AML-193 (cell line): ENCODE data around the gene ST6GALNAC5.

ENCODE experiments used
- DNase-seq, 2 experiments: peaks; one replicate each; lab custom pipeline; 2025; lab: John Stamatoyannopoulos, UW

Gene ST6GALNAC5

DNA sequence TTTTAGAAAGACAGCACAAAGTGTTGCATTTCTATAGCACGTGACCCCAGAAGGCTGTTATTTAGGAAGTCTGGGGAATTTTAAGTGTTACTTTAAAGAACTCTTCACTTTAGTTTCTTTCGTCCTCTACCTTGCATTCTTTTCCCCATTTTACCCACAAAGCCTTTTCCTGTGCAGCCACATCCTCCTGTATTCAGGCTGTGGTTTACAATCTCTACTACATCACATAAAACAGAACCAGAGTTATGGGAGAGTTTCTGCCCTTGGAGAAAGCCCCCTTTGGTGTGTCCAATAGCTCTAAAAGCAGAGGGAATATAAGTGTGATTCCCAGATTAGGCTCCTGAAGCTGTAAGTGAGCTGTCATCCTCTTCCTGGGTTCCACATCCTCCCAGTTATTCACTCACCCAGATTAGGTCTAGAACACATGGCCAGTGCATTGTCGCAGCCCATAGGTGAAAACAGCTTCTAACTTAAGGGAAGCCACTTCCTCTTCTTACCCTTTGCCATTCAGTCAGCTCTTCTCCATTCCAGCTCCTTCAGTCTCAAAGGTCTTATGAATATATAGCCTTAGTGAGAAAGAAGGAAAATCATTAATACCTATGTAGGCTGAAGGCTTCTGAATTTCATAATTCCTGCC lies 180.8 kb downstream of the ST6GALNAC5 start:
- DNase-seq, result peak; percentile 47 to 55

DNA sequence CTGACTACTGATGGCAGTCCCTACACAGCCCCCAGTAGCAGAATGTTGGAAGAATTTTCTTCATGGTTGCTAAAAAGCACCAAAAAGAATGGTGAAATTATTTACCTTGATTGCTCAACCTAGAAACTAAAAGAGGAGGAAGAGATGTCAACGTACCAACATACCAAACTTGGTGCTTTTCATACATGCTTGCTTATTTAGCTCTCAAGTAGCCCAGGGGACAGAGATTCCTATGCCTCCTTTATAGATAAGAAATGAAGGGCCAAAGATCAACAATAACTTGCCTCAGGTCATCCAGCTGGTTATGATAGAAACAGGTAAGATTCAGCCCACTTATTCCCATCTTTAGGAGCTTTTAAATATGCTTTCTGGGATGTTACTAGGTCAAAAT lies 181.3 kb downstream of the ST6GALNAC5 start:
- peak; percentile 47 to 55 for DNase-seq

DNA sequence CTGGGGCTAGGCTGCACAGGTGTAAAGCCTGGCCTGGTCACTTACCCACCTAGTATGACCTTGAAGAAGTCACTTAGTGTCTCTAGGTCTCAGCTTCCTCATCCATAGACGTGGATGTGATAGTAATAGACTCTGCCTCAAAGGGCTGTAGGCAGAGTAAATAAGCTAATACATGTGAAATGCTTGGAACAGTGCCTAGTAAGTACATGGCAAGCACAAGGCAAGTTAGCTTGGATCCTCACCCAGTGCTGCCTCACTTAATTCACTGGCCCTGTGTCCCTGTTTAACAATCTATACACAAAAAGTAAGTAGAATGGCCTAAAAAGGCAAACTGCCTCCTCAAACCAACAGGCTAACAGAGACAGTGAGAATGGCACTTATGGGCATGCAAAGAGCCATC lies 184.1 kb downstream of the ST6GALNAC5 start:
- no peak for DNase-seq

DNA sequence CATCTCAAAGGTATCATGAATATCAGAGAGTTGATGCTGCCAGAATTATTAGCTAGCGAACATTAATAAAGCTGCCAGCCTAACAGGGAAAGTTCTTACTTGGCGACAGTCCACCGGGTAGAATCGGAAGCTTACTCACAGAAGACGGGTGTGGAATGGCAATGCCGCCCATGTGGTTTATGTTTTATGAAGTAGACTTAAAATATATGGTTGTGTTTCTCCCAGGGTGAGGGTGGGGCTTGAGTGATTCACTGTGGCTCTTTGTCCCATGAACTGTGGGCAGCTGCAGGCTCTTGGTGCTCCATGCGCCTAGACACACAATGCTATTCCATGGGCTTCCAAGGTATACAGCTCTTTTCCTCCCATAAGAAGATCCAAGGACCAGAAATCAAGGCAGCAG lies 189.2 kb downstream of the ST6GALNAC5 start:
- no peak for DNase-seq

GRCh38 chr1:77057994-77058585 lies 190.8 kb downstream of the ST6GALNAC5 start:
- DNase-seq, result no peak

- DNase-seq, result peak; percentile 61 to 67
Observed at GRCh38 chr1:77060000-77060399, 192.7 kb downstream of the ST6GALNAC5 start.

- DNase-seq, result no peak
Observed at GRCh38 chr1:77061162-77061561, 193.9 kb downstream of the ST6GALNAC5 start.

- DNase-seq, result no peak
Observed at GRCh38 chr1:77063118-77063517, 195.8 kb downstream of the ST6GALNAC5 start.

DNA sequence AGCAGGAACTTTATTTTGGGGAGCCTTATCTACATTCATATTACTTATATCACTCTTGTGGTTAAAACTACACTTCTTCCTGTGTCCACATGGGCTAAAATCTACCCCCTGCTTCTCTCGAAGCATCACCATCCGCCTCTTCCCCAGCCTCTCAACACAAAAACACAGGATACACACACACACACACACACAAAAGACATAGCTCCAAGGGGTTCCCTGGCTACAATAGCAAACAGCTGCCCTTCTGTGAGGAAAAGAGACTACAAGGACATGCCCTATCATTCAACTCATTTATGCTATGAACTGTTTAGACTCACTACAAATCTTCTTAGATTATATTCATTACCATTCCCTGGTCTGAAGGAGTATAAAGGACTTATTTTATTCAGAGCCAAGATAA lies 197.0 kb downstream of the ST6GALNAC5 start:
- DNase-seq, result no peak

DNA sequence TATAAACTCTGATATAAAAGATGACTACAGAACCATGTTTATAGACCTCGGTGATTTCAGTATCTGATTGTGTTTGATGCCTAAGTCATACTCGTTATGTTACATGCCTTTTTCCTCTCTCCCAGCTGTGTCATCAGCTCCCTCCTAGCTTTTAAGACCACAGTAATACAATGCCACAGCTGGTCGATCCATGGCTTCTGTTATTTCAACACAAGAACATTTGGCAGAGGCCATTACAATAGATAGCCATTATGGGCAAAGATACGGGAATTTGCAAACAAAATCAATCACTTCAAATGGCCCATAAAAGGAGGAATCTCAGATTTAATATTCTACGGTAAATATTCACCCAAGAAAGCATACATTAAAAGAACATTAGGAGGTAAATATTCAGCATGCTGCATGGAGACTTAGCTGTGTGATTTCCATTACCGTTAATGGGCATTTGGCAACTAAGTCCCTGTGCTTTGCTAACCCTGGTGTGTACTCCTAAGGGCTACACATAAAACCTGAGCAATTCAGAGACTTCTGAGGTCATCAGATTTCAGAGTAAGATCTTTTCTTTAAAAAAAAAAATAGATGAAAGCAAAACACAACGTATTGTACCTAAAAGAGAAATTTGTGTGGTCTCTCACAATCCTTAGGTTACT lies 198.5 kb downstream of the ST6GALNAC5 start:
- DNase-seq, result no peak

GRCh38 chr1:77068013-77068412 lies 200.7 kb downstream of the ST6GALNAC5 start:
- no peak for DNase-seq

GRCh38 chr1:77076759-77077158 lies 209.5 kb downstream of the ST6GALNAC5 start:
- peak; percentile 16 to 18 for DNase-seq

DNA sequence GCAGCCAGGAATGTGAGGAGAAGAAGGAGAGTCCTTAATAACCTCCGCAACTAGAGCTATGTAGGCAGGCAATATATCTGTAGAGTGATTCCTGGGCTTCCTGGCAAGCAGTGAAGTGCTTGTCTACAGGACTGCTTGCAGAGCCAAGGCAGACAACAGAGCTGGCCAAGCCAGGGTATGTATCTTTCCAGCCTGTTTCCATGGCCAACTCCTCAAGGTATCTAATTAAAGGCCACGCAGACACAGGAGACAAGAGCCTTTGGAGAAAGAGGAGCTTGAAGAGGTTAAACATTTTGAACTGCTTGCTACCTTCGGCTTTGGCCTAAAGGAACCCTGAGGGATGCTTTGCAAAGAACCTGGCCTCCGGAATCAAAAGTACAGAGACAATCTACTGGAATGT lies 214.6 kb downstream of the ST6GALNAC5 start:
- DNase-seq, result no peak

- DNase-seq, result no peak
Observed at GRCh38 chr1:77084457-77084856, 217.2 kb downstream of the ST6GALNAC5 start.

DNA sequence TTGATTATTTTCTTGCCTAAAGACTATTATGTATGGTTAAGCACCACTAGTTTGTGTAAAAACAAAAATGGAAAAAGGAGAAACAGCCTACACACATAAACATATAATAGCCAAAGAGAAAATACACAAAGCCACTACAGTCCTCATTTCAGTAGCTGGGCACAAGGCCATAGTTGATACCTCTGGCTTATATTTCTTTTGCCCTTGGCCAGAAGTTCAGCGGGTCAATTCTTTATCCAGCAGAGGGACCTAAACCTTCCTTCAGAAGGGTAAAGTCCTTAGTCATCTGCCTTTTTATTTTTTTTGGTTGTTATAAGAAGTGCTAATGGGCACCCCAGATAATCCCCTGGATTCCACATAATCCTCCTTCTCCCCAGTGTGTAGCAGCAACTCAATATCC lies 217.8 kb downstream of the ST6GALNAC5 start:
- DNase-seq, result no peak

DNA sequence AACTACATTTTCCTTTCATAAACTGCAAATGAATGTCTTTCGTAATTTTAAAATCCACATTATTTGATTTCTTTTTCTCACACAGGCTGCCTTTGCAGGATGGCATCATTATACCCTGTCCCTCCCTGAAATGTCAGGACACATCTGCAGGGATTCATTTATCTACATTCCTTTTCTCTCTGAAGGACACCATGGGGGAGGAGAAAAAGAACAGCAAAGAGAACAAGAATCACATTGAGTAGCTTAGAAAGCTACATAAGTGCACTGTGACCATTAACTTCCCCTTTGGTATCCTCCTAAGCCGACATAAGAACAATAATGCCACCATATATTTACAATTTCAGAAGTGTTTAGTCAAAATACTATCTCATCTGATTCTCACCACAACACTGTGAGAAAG lies 222.5 kb downstream of the ST6GALNAC5 start:
- no peak for DNase-seq

DNA sequence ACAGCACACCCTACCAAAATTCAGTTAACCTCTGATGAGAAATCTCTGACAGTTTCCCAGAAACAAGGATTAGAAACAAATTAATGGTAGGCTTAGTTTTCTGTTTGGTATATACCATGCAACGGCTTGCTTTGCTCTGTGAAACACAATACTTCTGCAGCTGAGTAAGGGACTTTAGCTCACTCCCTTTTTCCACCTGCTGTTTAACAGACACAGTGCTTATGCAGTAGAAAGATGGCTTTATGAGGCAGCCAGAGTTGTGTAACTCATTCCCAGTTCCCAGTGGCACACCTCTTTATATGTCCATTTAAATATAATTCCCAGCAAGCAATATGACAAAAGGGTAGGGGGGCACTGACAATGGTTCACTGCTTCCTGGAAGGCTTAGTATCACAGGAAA lies 228.0 kb downstream of the ST6GALNAC5 start:
- DNase-seq, result no peak

GRCh38 chr1:77096496-77097255 lies 229.4 kb downstream of the ST6GALNAC5 start:
- DNase-seq, result no peak

GRCh38 chr1:77100875-77101274 lies 233.6 kb downstream of the ST6GALNAC5 start:
- no peak for DNase-seq

DNA sequence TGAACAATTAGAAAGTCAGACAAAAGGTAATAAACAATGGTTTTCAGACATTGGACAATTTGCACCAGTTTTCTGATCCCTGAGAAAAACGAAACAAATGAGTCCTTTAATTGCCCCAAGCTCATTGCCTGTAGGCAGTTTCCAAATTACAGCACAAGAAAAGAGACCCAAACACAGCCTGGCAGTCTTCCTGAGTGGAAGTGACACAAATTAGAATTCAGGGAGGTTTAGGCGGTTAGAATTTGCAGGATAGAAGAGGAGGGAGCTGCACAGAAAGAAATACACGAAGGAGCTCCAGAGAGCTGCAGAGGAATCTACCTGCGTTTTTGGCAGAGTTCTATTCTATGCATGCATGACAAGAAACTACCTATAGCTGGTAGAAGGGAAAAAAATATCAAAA lies 236.2 kb downstream of the ST6GALNAC5 start:
- no peak for DNase-seq

- DNase-seq, result no peak
Observed at GRCh38 chr1:77104672-77105071, 237.4 kb downstream of the ST6GALNAC5 start.
